GM18526 (cell line): ENCODE data around the gene ZNF423.

Experiments
- POLR2A ChIP-seq: IDR thresholded peaks from 3 replicates; pipeline ENCODE4 v1.6.1; 2011; ENCODE audit not compliant: insufficient read length; ENCODE audit errors: extremely low read depth

Gene ZNF423

GRCh38 chr16:49629851-49630250 lies 226.1 kb downstream of the ZNF423 start:
- TF ChIP-seq POLR2A: no peak

GRCh38 chr16:49628148-49628547 lies 227.8 kb downstream of the ZNF423 start:
- TF ChIP-seq POLR2A: no peak

- no peak for TF ChIP-seq POLR2A
Observed at GRCh38 chr16:49625311-49626065, 230.4 kb downstream of the ZNF423 start.

GRCh38 chr16:49623501-49624266 lies 232.2 kb downstream of the ZNF423 start:
- TF ChIP-seq POLR2A: no peak

GRCh38 chr16:49622421-49623402 lies 233.2 kb downstream of the ZNF423 start:
- no peak for TF ChIP-seq POLR2A

- TF ChIP-seq POLR2A: no peak
Observed at GRCh38 chr16:49622084-49622390, 233.9 kb downstream of the ZNF423 start.

GRCh38 chr16:49621241-49622083 lies 234.4 kb downstream of the ZNF423 start:
- no peak for TF ChIP-seq POLR2A

- no peak for TF ChIP-seq POLR2A
Observed at GRCh38 chr16:49620869-49621240, 235.1 kb downstream of the ZNF423 start.

- no peak for TF ChIP-seq POLR2A
Observed at GRCh38 chr16:49620158-49620868, 235.6 kb downstream of the ZNF423 start.

- TF ChIP-seq POLR2A: no peak
Observed at GRCh38 chr16:49619811-49620157, 236.1 kb downstream of the ZNF423 start.

GRCh38 chr16:49618955-49619354 lies 237.0 kb downstream of the ZNF423 start:
- no peak for TF ChIP-seq POLR2A

GRCh38 chr16:49617710-49618330 lies 238.1 kb downstream of the ZNF423 start:
- no peak for TF ChIP-seq POLR2A

GRCh38 chr16:49617016-49617629 lies 238.8 kb downstream of the ZNF423 start:
- no peak for TF ChIP-seq POLR2A
